GM23338 (cell line): ENCODE data around the gene SMIM35. TPM values are rescaled to one million over a fixed set of nuclear protein-coding genes. Genes with fewer than 3 reads are reported as not detected.

Experiments
- ATAC-seq: fragments of 200-7000 bp; cut with Tn5 transposase; 3 replicates; pipeline ENCODE4 v1.9.1; 2020
- DNase-seq: peaks from one replicate; pipeline ENCODE4 v3.0.0-alpha.2; 2015; ENCODE audit warnings: low spot score
- H2AFZ ChIP-seq: fragments of 200-600 bp; sonication (generic); 2 replicates; pipeline ENCODE4 v1.8.0; 2016; ENCODE audit warnings: antibody characterized with exemption, mild to moderate bottlenecking, moderate library complexity
- H3F3A ChIP-seq: fragments of 200-600 bp; sonication (generic); replicated peaks from 2 replicates; pipeline ENCODE4 v1.8.0; 2017; ENCODE audit warnings: antibody characterized with exemption, mixed run types, low read depth
- H3K27ac ChIP-seq: fragments of 200-600 bp; sonication (generic); 2 replicates; pipeline ENCODE4 v1.6.1; 2016; ENCODE audit warnings: low read depth
- H3K27me3 ChIP-seq: fragments of 200-600 bp; sonication (generic); 2 replicates; pipeline ENCODE4 v1.8.0; 2016; ENCODE audit warnings: mild to moderate bottlenecking, mixed run types, moderate library complexity; ENCODE audit not compliant: insufficient read depth
- H3K36me3 ChIP-seq: fragments of 200-600 bp; sonication (generic); 2 replicates; pipeline ENCODE4 v1.8.0; 2016; ENCODE audit warnings: mild to moderate bottlenecking; ENCODE audit not compliant: insufficient read depth
- H3K4me1 ChIP-seq: fragments of 200-600 bp; sonication (generic); 2 replicates; pipeline ENCODE4 v1.8.0; 2016; ENCODE audit warnings: mild to moderate bottlenecking, moderate library complexity; ENCODE audit not compliant: insufficient read depth
- H3K4me2 ChIP-seq: fragments of 200-600 bp; sonication (generic); 2 replicates; pipeline ENCODE4 v1.7.1; 2017; ENCODE audit warnings: mixed run types
- H3K4me3 ChIP-seq: fragments of 200-600 bp; sonication (generic); 2 replicates; pipeline ENCODE4 v1.6.1; 2016; ENCODE audit warnings: mixed run types
- H3K79me2 ChIP-seq: fragments of 200-600 bp; sonication (generic); replicated peaks from 2 replicates; pipeline ENCODE4 v1.8.0; 2017; ENCODE audit warnings: mild to moderate bottlenecking; ENCODE audit not compliant: insufficient read depth
- H3K9me2 ChIP-seq: fragments of 200-600 bp; sonication (generic); 2 replicates; pipeline ENCODE4 v1.8.0; 2017; ENCODE audit not compliant: insufficient read depth
- H4K20me1 ChIP-seq: fragments of 200-600 bp; sonication (generic); replicated peaks from 2 replicates; pipeline ENCODE4 v1.8.0; 2017; ENCODE audit warnings: mild to moderate bottlenecking; ENCODE audit not compliant: insufficient read depth
- H3K27ac Mint-ChIP-seq: 2 replicates; pipeline ENCODE4 v1.8.0; 2020; ENCODE audit warnings: inconsistent platforms, mild to moderate bottlenecking, moderate library complexity, mixed read lengths
- H3K27me3 Mint-ChIP-seq: 3 replicates; pipeline ENCODE4 v1.8.0; 2022; ENCODE audit warnings: low read depth, mild to moderate bottlenecking, moderate library complexity, mixed read lengths, inconsistent platforms; ENCODE audit not compliant: insufficient read depth, poor library complexity
- H3K36me3 Mint-ChIP-seq: 3 replicates; pipeline ENCODE4 v1.8.0; 2021; ENCODE audit warnings: low read depth, mild to moderate bottlenecking, inconsistent platforms, moderate library complexity, mixed read lengths
- H3K4me1 Mint-ChIP-seq: 3 replicates; pipeline ENCODE4 v1.8.0; 2020; ENCODE audit warnings: mild to moderate bottlenecking, inconsistent platforms, mixed read lengths
- H3K4me3 Mint-ChIP-seq: 3 replicates; pipeline ENCODE4 v1.8.0; 2021; ENCODE audit warnings: moderate library complexity, mild to moderate bottlenecking, inconsistent platforms, mixed read lengths
- H3K9me3 Mint-ChIP-seq: 3 replicates; pipeline ENCODE4 v1.8.0; 2020; ENCODE audit warnings: moderate library complexity, mild to moderate bottlenecking, inconsistent platforms, mixed read lengths
- CTCF ChIP-seq, 2 experiments: fragments of 200-600 bp in 1 of 2; sonication (generic) in 1 of 2; conservative IDR thresholded peaks; 2 replicates each; pipeline versions ENCODE4 v1.5.1 to v1.6.1; 2016 to 2017; ENCODE audit warnings: antibody characterized with exemption in 2 of 2, low read depth in 2 of 2, mild to moderate bottlenecking in 2 of 2, moderate library complexity in 1 of 2
- EZH2phosphoT487 ChIP-seq: fragments of 200-600 bp; sonication (generic); IDR thresholded peaks from one replicate; pipeline ENCODE4 v1.8.1; 2018; ENCODE audit warnings: antibody characterized with exemption; ENCODE audit not compliant: unreplicated experiment
- JUNB ChIP-seq: IDR thresholded peaks from one replicate; pipeline ENCODE4 v1.6.1; 2016; ENCODE audit warnings: antibody characterized with exemption; ENCODE audit not compliant: unreplicated experiment
- POLR2AphosphoS5 ChIP-seq: IDR thresholded peaks from 2 replicates; pipeline ENCODE4 v1.6.1; 2016; ENCODE audit warnings: antibody characterized with exemption, low read depth
- REST ChIP-seq: IDR thresholded peaks from one replicate; pipeline ENCODE4 v1.6.1; 2018; ENCODE audit warnings: antibody characterized with exemption; ENCODE audit not compliant: unreplicated experiment
- STAT1 ChIP-seq: IDR thresholded peaks from one replicate; pipeline ENCODE4 v1.6.1; 2016; ENCODE audit warnings: antibody characterized with exemption; ENCODE audit not compliant: unreplicated experiment
- ZNF114 ChIP-seq: fragments of 250-450 bp; sonication (Bioruptor Pico); IDR thresholded peaks from 2 replicates; pipeline ENCODE4 v1.5.0; 2020; ENCODE audit warnings: mild to moderate bottlenecking, moderate library complexity
- ZNF331 ChIP-seq: fragments of 250-450 bp; sonication (Bioruptor Pico); IDR thresholded peaks from 2 replicates; pipeline ENCODE4 v1.5.0; 2020; ENCODE audit warnings: low read depth, mild to moderate bottlenecking, moderate library complexity
- ZNF462 ChIP-seq: fragments of 250-450 bp; sonication (Bioruptor Pico); IDR thresholded peaks from 2 replicates; pipeline ENCODE4 v1.5.0; 2020; ENCODE audit warnings: mild to moderate bottlenecking, moderate library complexity
- polyA plus RNA-seq: library from polyadenylated mRNA; unstranded; fragments of >200 nt; fragmentation: Nextera tagmentation; extraction: Ambion mirVana; gene quantifications from 2 replicates; pipeline ENCODE4 v1.2.1, GENCODE V29; 2016
- total RNA-seq: library from RNA; depleted of rRNA; stranded (reverse); fragments of >200 nt; shearing (Covaris generic); gene quantifications from 2 replicates; pipeline ENCODE4 v1.2.3, GENCODE V29; 2014

Gene SMIM35
- total and polyA plus RNA-seq, 2 experiments from 2014 or later = not detected

GRCh38 chr11:118076754-118077281, 9.9 kb downstream of the SMIM35 start, which contains the start of gene TMPRSS4 (continued):
- no peak for TF ChIP-seq REST
- no peak for TF ChIP-seq ZNF462 (CRISPR knock-in tag)
- no peak for TF ChIP-seq STAT1
- TF ChIP-seq EZH2phosphoT487 = no peak

- no peak overlapping the region for H2AFZ ChIP-seq
- H3K4me3 Mint-ChIP-seq = no peak overlapping the region
- no peak overlapping the region for H3K27ac ChIP-seq
- no peaks in the 10 kb centered on the region for H3K27me3 ChIP-seq
- no peak overlapping the region for H3K27ac Mint-ChIP-seq
- H3K9me2 ChIP-seq = no peaks in the 10 kb centered on the region
- no peaks in the 10 kb centered on the region for H3K36me3 ChIP-seq
- H3K4me3 ChIP-seq = no peak overlapping the region
- no peaks in the 10 kb centered on the region for H3K79me2 ChIP-seq
- peaks cover 15% of the 10 kb centered on the region for H3K4me1 Mint-ChIP-seq
- H3K27me3 Mint-ChIP-seq = peaks cover 8% of the 10 kb centered on the region
- no peak for DNase-seq
- peaks cover 8% of the 10 kb centered on the region; the same call in 1 of the 2 replicates for H3K4me1 ChIP-seq
- H4K20me1 ChIP-seq = no peaks in the 10 kb centered on the region
- no peaks in the 10 kb centered on the region for H3F3A ChIP-seq
- no peaks in the 10 kb centered on the region for H3K36me3 Mint-ChIP-seq
- ATAC-seq = no peak
- no peak overlapping the region for H3K4me2 ChIP-seq
- no peaks in the 10 kb centered on the region; the same call in 2 of the 3 replicates for H3K9me3 Mint-ChIP-seq
- TF ChIP-seq ZNF331 = no peak
- no peak for TF ChIP-seq CTCF (conservative IDR thresholded peaks at IDR 0.05; ENCODE audit: low read depth in 2 of 2)
- no peak for TF ChIP-seq POLR2AphosphoS5
- TF ChIP-seq ZNF114 (CRISPR knock-in tag) = no peak
- TF ChIP-seq EZH2phosphoT487 = no peak
- no peak for TF ChIP-seq STAT1
- no peak for TF ChIP-seq JUNB
- TF ChIP-seq REST = no peak
These were observed 12.0 kb downstream of the SMIM35 start for GRCh38 chr11:118074785-118075184.
